ENCODE results near the gene IP6K2.
"Not testable (repeated sequence)": the region's sequence is repeated elsewhere in the genome, so short reads cannot be mapped to it uniquely, and the experiment has no call there.

The IP6K2 gene

DNA sequence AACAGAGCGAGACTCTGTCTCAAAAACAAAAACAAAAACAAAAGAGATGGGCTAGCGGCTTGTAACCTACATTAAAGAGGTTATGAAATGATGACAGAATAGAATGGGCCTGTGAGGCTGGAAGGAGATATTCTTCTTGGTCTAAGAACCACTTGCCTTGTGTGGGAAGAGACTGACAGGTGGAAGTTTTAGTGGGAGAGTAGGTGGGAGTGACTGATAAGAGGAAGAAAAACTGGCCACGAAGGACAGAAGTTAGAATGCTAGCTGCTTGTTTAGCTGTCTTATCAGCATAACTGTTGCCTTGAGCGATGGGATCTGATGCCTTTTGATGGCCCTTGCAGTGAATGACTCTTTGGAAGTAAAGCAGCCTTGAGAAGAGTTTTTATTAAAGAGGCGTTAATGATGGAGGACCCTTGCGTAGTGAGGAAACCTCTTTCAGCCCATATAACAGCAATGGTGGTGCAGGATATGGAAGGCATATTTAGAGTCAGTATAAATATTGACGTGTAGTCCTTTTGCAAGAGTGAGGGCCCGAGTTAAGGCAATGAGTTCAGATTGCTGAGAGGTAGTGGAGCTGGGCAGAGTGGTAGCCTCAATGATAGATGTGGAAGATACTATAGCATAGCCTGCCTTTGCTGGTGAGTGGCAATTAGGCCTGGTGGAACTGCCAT lies 8.3 kb upstream of the IP6K2 start:
- not testable (repeated sequence) for DNase-seq

DNA sequence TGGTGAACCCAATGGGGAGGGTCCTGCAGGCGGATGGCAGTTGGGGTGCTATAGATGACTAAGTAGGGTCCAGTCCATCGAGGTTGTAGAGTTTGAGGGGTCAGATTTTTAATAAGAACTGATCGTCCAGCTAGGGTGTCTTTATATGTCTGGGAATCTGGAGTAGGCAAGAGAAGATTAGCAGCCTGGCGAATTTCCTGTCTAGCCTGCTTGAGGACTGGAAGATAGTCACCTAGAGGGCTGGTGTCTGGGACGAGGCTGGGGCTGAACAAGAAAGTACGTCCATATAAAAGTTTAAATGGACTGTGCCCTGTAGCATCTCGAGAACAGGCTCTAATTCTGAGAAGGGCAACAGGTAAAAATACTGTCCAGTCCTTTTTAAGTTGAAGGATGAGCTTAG lies 6.7 kb upstream of the IP6K2 start:
- no peak for DNase-seq

DNA sequence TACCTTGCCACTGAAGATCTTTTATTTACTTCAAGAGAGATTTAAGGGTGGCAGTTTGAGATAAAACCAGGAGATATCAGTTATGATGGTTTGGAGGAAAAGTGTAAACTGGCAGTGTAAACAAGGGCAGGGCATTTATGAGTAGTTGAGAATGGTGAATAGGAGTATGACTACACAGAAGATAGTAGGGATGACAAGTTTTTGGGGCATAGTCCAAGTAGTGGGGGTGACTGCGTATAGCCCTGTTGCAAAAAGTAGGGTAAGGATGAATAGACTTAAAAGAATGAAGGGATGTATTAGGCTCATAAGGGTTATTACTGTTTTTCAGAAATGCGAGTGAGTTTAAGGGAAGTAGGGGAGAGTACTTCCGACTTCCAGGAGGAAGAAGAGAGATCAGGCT lies 6.3 kb upstream of the IP6K2 start:
- not testable (repeated sequence) for DNase-seq

DNA sequence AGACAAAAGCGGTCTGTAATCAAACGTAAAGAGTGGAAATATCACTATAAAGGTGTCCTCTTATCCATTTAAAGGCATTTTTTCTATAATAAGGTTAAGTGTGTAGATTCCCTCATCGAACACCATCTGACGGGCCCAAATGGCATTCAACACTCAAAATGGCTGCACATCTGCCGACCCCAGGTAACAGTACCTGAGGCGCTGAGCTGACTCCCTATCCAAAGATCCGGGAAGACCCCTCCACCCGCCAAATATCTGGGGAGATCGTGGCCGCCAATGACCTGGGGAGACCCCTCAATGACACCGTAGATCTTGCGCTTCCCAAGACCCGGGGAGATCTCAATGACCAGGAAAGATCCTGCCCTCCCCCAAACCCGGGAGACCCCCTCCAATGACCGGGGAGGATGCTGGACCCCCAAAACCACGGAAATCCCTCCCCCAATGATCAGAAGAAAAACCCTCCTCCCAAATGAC lies 476 bp downstream of the IP6K2 start:
- DNase-seq: peak; percentile 37

DNA sequence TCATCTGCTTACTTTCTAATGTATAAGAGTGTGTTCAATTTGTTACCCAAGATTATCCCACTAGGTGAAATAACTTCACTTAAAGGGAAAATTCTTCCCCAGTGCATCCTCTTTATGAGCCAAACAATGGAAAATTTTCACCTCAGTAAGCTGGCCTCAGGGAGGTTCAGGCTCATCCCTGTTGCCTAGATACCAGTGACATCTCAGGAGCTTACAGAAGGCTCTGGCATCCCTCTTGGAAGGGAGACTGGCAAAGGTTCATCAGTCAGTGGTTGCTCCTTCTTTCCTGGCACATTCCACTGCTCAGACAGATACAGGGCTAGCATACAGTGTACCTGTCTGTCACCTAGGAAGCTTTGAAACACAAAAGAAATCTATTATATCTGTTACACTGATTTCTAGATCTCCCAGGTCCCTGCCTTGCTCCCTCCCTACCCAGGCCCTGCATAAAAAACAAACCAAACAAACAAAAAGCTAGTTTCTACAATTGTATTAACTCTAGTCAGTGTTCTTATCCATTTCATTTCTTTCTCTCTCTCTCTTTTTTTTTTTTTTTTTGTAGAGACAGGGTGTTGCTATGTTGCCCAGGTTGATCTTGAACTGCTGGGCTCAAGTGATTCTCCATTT lies 1.7 kb downstream of the IP6K2 start:
- DNase-seq: no peak

DNA sequence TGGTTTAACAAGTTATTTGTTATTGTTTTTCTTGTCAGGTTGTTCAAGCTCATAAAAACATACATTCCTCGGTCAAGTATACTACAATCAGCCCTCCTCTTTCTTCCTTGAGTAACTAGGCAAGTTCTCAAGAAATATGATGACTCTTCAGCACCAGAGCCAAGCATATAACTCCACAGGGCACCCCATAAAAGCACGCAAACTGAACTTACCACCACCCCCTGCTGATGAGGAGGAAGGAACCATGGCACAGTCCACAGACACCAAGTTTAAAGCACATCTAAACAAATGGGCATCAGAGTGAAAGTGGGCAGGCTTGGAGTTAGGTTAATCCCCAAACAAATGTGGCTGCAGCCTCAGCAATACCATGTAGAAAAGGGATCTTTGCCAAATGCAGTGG lies 5.3 kb downstream of the IP6K2 start:
- DNase-seq: no peak

DNA sequence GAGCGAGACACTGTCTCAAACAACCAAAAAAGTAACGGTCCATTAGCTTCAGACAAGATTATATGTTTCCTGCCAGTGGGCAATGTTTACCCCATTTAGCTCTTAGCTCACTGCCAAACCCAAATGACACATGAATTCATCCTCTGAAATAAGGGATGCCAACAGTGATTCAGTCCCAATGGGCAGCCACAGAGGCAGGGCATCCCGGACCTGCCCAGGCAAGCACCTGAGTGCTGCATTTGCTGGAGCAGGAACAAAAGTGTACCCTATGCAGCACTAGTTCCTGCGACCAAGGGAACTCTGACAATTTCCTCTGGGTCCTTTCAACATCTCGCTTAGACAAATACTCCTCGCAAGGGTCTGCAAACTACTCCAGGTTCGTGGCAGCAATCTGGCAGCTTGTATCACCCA lies 8.0 kb downstream of the IP6K2 start:
- no peak for DNase-seq

DNA sequence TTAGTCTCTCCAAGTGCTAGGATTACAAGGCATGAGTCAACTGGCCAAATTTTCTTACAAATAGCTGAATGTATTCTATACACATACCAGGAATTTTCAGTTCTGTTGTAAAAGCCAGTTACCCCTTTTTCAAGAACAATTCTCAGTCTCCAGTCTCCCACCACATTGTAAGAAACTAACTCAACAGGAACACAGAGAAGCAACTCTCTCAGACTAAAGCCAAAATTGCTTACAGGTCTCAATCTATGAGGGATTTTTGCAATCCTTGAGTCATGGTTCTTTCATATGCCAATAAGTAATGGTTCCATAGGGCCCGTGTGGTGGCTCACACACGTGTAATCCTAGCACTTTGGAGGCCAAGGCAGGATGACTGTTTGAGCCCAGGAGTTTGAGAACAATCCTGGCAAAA lies 8.5 kb downstream of the IP6K2 start:
- DNase-seq: no peak

DNA sequence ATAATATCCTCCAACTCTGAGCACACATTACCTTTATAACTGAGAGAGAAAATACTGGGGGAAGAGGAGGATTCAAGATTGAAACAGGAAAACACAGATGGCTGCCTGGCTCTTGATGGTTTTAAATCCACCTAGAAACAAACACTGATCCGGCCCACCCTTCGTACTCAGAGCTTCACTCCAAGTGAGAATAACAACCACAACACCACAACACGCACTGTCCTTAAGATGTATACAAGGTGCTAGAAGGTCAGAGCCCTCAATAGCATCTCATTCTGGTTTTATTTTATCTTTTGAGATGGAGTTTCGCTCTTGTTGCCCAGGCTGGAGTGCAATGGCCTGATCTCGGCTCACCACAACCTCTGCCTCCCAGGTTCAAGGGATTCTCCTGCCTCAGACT lies 9.9 kb downstream of the IP6K2 start:
- no peak for DNase-seq

DNA sequence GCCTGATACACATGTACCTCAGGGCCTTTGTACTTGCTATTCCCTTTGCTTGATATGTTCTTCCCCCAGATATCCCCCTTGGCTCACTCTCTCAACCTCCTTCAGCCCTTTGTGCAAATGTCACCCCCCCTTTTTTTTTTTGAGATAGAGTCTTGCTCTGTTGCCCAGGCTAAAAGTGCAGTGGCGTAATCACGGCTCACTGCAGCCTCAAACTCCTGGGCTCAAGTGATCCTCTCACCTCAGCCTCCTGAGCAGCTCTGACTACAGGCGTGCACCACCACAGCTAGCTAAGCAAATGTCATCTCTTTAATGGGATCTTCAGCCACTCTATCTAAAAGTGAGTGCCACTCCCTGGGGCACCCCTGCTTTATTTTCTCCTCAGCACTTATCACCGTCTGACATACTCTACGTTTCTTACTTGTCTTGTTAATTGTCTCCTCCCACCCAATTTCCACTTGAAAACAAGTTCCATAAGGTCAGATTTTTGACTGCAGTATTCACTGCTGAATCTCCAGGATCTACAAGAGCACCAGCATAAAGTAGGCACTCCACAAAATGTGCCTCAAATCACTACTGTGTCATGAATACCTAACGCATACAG lies 14.6 kb downstream of the IP6K2 start:
- DNase-seq: no peak

DNA sequence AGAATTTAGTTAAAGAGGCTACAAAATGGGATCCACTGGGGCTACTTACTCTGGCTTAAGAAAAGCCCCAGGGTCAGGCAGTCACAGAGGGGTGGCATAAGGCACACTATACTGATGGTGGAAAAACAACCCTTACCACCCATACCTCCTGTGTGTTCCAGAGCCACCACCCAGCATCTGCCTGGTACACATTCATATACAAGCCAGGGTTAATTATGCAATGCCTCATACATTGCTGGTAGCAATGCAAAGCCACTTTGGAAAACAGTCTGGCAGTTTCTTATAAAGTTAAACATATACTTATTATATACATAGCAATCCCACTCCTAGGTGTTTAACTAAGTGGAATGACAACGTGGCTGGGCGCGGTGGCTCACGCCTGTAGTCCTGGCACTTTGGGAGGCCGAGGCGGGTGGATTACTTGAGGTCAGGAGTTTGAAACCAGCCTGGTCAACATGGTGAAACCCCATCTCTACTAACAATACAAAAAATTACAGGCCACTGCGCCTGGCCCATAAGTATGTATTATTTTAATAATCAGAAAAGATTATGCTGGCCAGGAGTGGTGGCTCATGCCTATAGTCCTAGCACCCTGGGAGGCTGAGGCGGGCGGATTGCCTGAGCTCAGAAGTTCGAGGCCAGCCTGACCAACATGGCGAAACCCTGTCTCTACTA lies 16.2 kb downstream of the IP6K2 start:
- DNase-seq: no peak

DNA sequence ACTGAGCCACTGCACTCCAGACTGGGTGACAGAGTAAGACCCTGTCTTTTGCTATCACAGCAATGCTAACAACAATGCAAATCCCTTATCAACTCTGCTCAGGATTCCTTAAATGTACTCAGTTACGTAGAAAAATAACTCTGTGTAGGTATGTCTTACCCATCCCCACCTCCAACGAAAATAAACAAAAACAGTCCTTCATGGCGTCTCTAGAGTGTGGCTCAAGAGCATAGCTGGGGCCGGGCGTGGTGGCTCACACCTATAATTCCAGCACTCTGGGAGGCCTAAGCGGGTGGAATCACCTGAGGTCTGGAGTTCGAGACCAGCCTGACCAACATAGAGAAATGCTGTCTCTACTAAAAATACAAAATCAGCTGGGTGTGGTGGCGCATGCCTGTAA lies 18.1 kb downstream of the IP6K2 start:
- DNase-seq: no peak

DNA sequence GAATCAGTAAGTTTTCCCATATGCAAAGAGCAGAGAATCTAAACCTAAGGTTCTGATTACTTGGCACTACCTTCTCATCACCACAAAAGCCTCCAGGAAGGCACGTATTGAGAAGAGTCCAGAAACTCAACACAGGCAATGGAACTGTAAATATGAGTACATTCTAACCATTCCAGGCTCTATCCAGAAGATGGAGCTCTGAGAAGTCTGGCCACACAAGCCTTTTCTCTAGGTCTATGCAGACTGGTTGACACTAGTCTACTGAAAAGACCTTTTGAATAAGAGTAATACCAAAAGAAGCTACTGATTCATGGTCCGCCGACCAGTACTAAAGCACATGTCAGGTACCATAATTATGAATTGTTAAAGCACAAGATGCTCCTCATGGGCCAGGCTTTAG lies 19.1 kb downstream of the IP6K2 start:
- no peak for DNase-seq

DNA sequence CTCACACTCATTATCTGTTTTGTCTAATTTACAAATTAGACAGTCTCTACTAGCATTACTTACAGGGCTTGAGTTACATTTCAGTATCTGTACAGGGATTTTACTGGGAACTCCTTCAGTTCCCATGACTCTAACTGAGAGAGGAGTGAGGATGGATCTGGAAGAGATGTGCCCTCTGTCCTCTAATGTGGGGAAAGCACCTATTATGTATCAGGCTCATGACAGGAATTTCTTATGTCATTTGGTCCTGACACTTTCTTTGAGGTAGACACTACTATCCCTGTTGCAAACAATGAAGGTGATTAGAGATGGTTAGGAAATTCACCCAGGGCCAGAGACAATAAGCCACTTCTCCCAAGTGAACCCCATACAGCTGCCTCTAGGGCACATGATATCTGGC lies 20.4 kb downstream of the IP6K2 start:
- DNase-seq: no peak

DNA sequence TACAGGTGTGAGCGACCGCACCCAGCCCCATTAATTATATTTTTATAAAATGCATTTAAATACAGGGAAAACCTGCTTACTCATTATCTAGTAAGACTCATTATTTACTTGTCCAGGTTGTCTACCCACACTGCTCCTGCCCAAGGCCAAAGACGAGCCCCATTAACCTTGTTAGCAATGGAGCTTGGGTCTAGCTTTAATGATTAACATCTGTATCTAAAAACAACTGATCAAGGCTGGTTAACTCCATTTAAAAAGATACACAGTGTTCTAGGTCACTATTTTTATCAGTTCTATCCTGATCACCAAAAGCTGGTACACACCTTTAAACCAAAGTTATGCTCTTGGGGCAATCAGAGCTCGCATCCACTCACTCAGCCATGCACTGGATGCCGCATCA lies 20.9 kb downstream of the IP6K2 start:
- DNase-seq: no peak

DNA sequence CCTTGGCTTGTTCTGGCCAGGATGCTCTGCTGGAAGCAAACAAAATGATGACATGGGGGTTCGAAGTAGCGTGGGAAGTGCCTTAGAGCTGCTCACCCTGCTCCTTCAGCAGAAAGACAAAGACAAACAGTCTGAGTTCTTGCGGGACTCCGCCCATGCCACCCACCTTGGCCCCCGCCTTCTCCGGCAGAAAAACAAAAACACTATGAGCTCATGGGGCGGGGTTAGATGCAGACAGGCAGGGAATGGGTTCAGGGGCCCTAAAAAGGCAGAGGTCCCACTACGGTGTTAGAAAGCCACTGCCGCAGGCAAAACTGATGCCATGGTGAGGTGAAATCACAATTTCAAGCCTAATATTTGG lies 21.6 kb downstream of the IP6K2 start:
- no peak for DNase-seq

DNA sequence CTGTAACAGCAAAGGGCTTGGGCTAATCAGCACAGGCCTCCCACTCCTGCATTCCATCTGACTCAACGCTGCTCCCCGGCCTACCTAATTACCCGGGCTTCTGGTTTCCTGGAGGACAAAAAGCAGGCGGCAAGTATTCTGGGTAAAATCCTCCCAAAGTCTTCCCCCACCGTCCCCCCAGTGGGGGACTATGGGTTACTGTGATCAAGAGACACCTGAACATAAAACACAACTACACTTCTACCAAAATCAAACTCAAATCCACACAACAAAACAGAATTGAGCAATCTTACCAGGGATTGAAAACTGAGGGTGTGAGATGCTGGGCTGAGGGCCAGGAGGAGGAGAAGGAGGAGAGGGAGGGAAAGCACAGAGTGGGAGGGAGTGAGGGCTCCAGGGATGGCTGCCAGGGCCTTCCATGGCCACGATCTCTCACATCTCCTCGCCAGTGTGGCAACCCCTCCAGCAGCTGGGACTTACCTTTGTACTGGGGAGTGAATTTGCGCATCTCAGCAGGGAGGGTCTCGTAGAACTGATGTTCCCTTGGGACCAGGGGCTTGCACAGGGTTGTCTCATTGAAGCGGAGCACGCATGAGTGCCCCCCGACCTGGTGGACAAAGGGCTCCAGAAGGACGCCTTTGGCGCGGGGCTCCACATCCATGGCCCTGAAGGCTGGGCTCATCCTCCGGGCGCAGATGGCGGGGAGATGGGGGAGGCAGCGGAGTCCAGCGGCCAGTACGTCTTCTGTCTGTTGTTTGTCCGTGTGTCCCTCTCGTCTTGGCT lies 22.2 kb downstream of the IP6K2 start:
- DNase-seq: no peak

DNA sequence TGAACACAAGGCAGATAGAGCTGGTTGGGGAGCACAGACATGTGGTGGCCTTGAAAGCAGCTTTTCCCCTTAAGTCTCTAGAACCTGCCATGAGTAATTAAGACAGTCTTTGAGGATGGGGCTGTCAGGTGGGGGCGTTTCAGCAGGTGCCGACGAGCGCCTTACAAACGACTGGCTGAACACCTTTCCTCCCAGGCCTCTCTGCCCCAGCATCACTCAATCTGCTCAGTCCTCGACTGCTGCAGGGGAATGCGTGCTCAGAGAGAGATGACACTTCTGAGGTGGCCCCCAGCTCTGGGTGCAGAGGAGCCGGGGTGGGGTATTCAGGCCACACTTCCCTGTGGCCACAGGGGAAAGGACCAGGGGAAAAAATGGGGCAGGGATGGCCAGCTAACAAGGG lies 23.2 kb downstream of the IP6K2 start:
- no peak for DNase-seq

DNA sequence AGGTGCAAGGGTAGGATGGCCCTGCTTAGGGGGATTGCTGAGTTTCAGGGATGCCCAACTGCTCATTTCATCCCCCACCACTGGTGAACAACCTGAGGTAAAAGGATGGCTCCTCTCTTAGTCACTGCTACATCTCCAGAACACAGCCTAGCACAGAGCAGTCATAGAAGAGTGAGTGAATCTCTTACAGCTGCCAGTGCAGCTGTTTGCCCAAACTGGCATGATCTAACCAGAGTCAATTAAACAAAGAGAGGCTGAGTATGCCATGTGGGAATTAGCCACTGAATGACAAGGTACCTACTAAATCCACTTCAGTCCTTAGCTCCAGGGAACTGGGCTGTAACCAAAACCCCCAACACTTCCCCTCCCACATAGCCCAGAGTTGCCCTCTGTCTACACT lies 24.5 kb downstream of the IP6K2 start:
- DNase-seq: no peak

DNA sequence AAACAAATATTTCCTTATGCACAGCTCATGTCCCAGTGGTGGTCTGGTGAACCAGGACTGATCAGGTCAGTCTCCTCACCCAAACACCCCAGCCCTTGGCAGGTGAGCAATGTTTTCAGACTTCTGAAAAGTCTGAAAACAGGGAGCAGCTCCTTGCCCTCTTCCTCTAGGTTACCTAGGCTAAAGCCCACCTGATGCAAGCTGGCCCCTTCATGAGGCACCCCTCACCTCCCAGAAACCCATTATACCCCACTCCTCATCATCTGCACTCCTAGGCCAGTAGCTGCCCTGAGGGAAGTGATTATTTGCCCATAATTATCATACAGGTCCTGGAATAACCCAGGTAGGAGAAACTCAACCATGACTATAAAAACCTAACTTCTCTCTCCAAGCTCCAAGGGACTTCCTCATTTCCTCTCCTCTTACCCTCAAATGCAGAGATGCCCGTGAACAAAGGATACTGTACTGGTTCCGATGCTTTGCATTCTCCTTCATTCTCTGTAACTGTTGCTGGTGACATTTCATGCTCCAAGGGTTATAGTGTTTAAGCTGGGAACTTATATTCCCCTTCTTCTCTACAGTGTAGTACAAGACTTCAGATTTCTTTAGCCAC lies 26.1 kb downstream of the IP6K2 start:
- DNase-seq: no peak

DNA sequence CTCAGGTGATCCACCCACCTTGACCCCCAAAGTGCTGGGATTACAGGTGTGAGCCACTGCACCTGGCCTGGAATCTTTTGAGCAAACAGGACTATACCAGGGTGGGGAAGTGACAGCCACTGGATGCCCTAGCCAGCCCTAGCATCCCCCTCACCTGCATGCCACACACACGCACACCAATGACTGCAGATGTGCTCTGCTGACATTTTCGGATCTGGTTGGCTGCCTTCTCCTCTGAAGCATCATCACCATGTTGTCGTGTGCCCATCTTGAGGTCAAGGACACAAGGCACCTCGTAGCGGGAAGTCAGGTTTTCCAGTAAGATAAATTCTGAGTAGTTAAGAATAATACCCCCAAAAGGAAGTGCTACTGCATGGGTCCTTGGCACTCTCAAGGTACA lies 27.6 kb downstream of the IP6K2 start:
- no peak for DNase-seq

DNA sequence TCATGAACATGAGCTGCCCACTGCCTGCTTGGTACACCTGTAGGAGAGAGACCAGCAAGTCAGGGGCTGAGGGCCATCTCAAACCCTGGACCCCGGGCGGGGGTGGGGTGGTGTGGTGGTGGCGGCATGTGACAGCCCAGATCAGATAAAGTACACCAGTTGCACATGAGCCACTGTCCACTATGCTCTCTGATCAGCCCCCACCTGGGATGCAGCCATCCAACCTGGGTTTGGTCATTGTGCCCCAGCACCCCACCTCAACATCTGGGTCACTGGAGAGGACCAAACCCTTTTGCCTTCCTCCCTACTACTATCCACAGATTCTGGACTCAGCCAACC lies 28.3 kb downstream of the IP6K2 start:
- no peak for DNase-seq
